ENCODE data around the gene LINGO4.
"Not testable (repeated sequence)": the region's sequence is repeated elsewhere in the genome, so short reads cannot be mapped to it uniquely, and the experiment has no call there.

Gene LINGO4

GRCh38 chr1:151787689-151788088 is 17.5 kb downstream of the LINGO4 start:
- no peak for DNase-seq (ENCODE audit: low read depth in 4 of 4, low spot score in 1 of 4)

GRCh38 chr1:151783796-151784195 is 21.4 kb downstream of the LINGO4 start:
- DNase-seq (ENCODE audit: low read depth in 4 of 4, low spot score in 1 of 4) = no peak

GRCh38 chr1:151782741-151783140 is 22.5 kb downstream of the LINGO4 start:
- no peak for DNase-seq (ENCODE audit: low read depth in 4 of 4, low spot score in 1 of 4)

GRCh38 chr1:151782026-151782425 is 23.2 kb downstream of the LINGO4 start:
- DNase-seq (ENCODE audit: low read depth in 4 of 4, low spot score in 1 of 4) = not testable (repeated sequence)

GRCh38 chr1:151780736-151781135 is 24.5 kb downstream of the LINGO4 start:
- not testable (repeated sequence) for DNase-seq (ENCODE audit: low read depth in 4 of 4, low spot score in 1 of 4)

GRCh38 chr1:151779852-151780251 is 25.4 kb downstream of the LINGO4 start:
- no peak for DNase-seq (ENCODE audit: low read depth in 4 of 4, low spot score in 1 of 4)

GRCh38 chr1:151777317-151777716 is 27.9 kb downstream of the LINGO4 start:
- DNase-seq (ENCODE audit: low read depth in 4 of 4, low spot score in 1 of 4) = no peak

GRCh38 chr1:151776665-151777062 is 28.6 kb downstream of the LINGO4 start:
- no peak for DNase-seq (ENCODE audit: low read depth in 4 of 4, low spot score in 1 of 4)

GRCh38 chr1:151775894-151776664 is 29.1 kb downstream of the LINGO4 start:
- DNase-seq (ENCODE audit: low read depth in 4 of 4, low spot score in 1 of 4) = no peak

- no peak for DNase-seq (ENCODE audit: low read depth in 4 of 4, low spot score in 1 of 4)
These were observed 30.8 kb downstream of the LINGO4 start for GRCh38 chr1:151774256-151774922.

- no peak for DNase-seq (ENCODE audit: low read depth in 4 of 4, low spot score in 1 of 4)
These were observed 31.5 kb downstream of the LINGO4 start for GRCh38 chr1:151773702-151774101.

- DNase-seq (ENCODE audit: low read depth in 4 of 4, low spot score in 1 of 4) = not testable (repeated sequence)
These were observed 35.9 kb downstream of the LINGO4 start for GRCh38 chr1:151769270-151769669.

GRCh38 chr1:151768351-151769066 is 36.7 kb downstream of the LINGO4 start:
- DNase-seq (ENCODE audit: low read depth in 4 of 4, low spot score in 1 of 4) = not testable (repeated sequence)

GRCh38 chr1:151763990-151764389 is 41.2 kb downstream of the LINGO4 start:
- no peak for DNase-seq (ENCODE audit: low read depth in 4 of 4, low spot score in 1 of 4)

GRCh38 chr1:151762941-151763921 is 42.0 kb downstream of the LINGO4 start, which contains the start of gene MRPL9:
TSS of gene MRPL9 (minus strand) at chr1:151763496. CDS start at chr1:151763479, 17 bp downstream.
- peak; percentile 66 to 82 (median 78) for DNase-seq (ENCODE audit: low read depth in 4 of 4, low spot score in 1 of 4)

GRCh38 chr1:151760597-151761385 is 44.4 kb downstream of the LINGO4 start:
- no peak for DNase-seq (ENCODE audit: low read depth in 4 of 4, low spot score in 1 of 4)

- DNase-seq (ENCODE audit: low read depth in 4 of 4, low spot score in 1 of 4) = no peak
These were observed 46.0 kb downstream of the LINGO4 start for GRCh38 chr1:151759241-151759640.

- no peak for DNase-seq (ENCODE audit: low read depth in 4 of 4, low spot score in 1 of 4)
These were observed 48.9 kb downstream of the LINGO4 start for GRCh38 chr1:151756291-151756690.
